ENCODE data around the gene NFYA.
"Not testable (repeated sequence)": the region's sequence is repeated elsewhere in the genome, so short reads cannot be mapped to it uniquely, and the experiment has no call there.

The NFYA gene

GRCh38 chr6:41097467-41098090 is 24.8 kb downstream of the NFYA start:
- Mint-ChIP-seq H3K4me1 (ENCODE audit: low read depth) (peaks cover 3% of the 10 kb centered on the region), H3K4me3 (no peak overlapping the region), H3K36me3 (ENCODE audit: low read depth) (peaks cover 95% of the 10 kb centered on the region), H3K9me3 (no peaks in the 10 kb centered on the region), H3K27ac (peak overlapping the region; percentile 22), H3K27me3 (no peaks in the 10 kb centered on the region)
- no peak for DNase-seq

- H3K9me3 Mint-ChIP-seq = no peaks in the 10 kb centered on the region
- H3K4me3 Mint-ChIP-seq = no peak overlapping the region
- H3K36me3 Mint-ChIP-seq (ENCODE audit: low read depth) = peaks cover 87% of the 10 kb centered on the region
- no peak for DNase-seq
- peak overlapping the region; percentile 20 for H3K27ac Mint-ChIP-seq
- no peaks in the 10 kb centered on the region for H3K27me3 Mint-ChIP-seq
- peaks cover 3% of the 10 kb centered on the region for H3K4me1 Mint-ChIP-seq (ENCODE audit: low read depth)
These were observed 25.6 kb downstream of the NFYA start for GRCh38 chr6:41098366-41098765.

- peaks cover 3% of the 10 kb centered on the region for H3K4me1 Mint-ChIP-seq (ENCODE audit: low read depth)
- no peak overlapping the region for H3K4me3 Mint-ChIP-seq
- no peaks in the 10 kb centered on the region for H3K27me3 Mint-ChIP-seq
- H3K27ac Mint-ChIP-seq = no peak overlapping the region
- no peak for DNase-seq
- no peaks in the 10 kb centered on the region for H3K9me3 Mint-ChIP-seq
- H3K36me3 Mint-ChIP-seq (ENCODE audit: low read depth) = peaks cover 65% of the 10 kb centered on the region
These were observed 28.1 kb downstream of the NFYA start for GRCh38 chr6:41100871-41101287.

- no peaks in the 10 kb centered on the region for H3K27me3 Mint-ChIP-seq
- peaks cover 2% of the 10 kb centered on the region for H3K4me1 Mint-ChIP-seq (ENCODE audit: low read depth)
- H3K9me3 Mint-ChIP-seq = no peaks in the 10 kb centered on the region
- H3K36me3 Mint-ChIP-seq (ENCODE audit: low read depth) = peaks cover 35% of the 10 kb centered on the region
- DNase-seq = no peak
- no peak overlapping the region for H3K4me3 Mint-ChIP-seq
- no peak overlapping the region for H3K27ac Mint-ChIP-seq
These were observed 31.1 kb downstream of the NFYA start for GRCh38 chr6:41103847-41104246.

GRCh38 chr6:41111017-41111416 is 38.2 kb downstream of the NFYA start:
- DNase-seq = no peak
- Mint-ChIP-seq H3K27me3 (no peaks in the 10 kb centered on the region), H3K36me3 (ENCODE audit: low read depth) (peaks cover 16% of the 10 kb centered on the region), H3K9me3 (no peaks in the 10 kb centered on the region), H3K4me3 (no peak overlapping the region), H3K27ac (no peak overlapping the region), H3K4me1 (ENCODE audit: low read depth) (no peaks in the 10 kb centered on the region)

- H3K36me3 Mint-ChIP-seq (ENCODE audit: low read depth) = peaks cover 21% of the 10 kb centered on the region
- not testable (repeated sequence) for H3K4me1 Mint-ChIP-seq (ENCODE audit: low read depth)
These were observed 42.3 kb downstream of the NFYA start for GRCh38 chr6:41115027-41115426.

GRCh38 chr6:41119508-41119907 is 46.7 kb downstream of the NFYA start:
- DNase-seq = no peak
- H3K4me1 Mint-ChIP-seq (ENCODE audit: low read depth) = no peaks in the 10 kb centered on the region
- no peak overlapping the region for H3K4me3 Mint-ChIP-seq
- H3K9me3 Mint-ChIP-seq = no peaks in the 10 kb centered on the region
- no peaks in the 10 kb centered on the region for H3K27me3 Mint-ChIP-seq
- H3K27ac Mint-ChIP-seq = no peak overlapping the region
- peaks cover 40% of the 10 kb centered on the region for H3K36me3 Mint-ChIP-seq (ENCODE audit: low read depth)

More at GRCh38 chr6:41115027-41115426, 42.3 kb downstream of the NFYA start:
- not testable (repeated sequence) for H3K4me3 Mint-ChIP-seq, H3K9me3 Mint-ChIP-seq, H3K27ac Mint-ChIP-seq, DNase-seq, H3K27me3 Mint-ChIP-seq

- Mint-ChIP-seq H3K27ac (no peak overlapping the region), H3K4me3 (no peak overlapping the region), H3K27me3 (no peaks in the 10 kb centered on the region), H3K4me1 (ENCODE audit: low read depth) (no peaks in the 10 kb centered on the region), H3K36me3 (ENCODE audit: low read depth) (peaks cover 42% of the 10 kb centered on the region), H3K9me3 (no peaks in the 10 kb centered on the region)
- no peak for DNase-seq
These were observed 47.3 kb downstream of the NFYA start for GRCh38 chr6:41120058-41120457.

- Mint-ChIP-seq H3K4me1 (ENCODE audit: low read depth) (no peaks in the 10 kb centered on the region), H3K4me3 (no peak overlapping the region), H3K27me3 (no peaks in the 10 kb centered on the region), H3K36me3 (ENCODE audit: low read depth) (peaks cover 45% of the 10 kb centered on the region), H3K27ac (no peak overlapping the region), H3K9me3 (no peaks in the 10 kb centered on the region)
- DNase-seq = no peak
These were observed 49.6 kb downstream of the NFYA start for GRCh38 chr6:41122373-41122772.

- H3K4me1 Mint-ChIP-seq (ENCODE audit: low read depth) = no peaks in the 10 kb centered on the region
- no peak for DNase-seq
- no peaks in the 10 kb centered on the region for H3K9me3 Mint-ChIP-seq
- H3K27me3 Mint-ChIP-seq = no peaks in the 10 kb centered on the region
- H3K4me3 Mint-ChIP-seq = no peak overlapping the region
- peaks cover 41% of the 10 kb centered on the region for H3K36me3 Mint-ChIP-seq (ENCODE audit: low read depth)
- H3K27ac Mint-ChIP-seq = no peak overlapping the region
These were observed 50.1 kb downstream of the NFYA start for GRCh38 chr6:41122918-41123317.

- Mint-ChIP-seq H3K4me1 (ENCODE audit: low read depth) (no peaks in the 10 kb centered on the region), H3K27ac (no peak overlapping the region), H3K27me3 (no peaks in the 10 kb centered on the region), H3K9me3 (no peaks in the 10 kb centered on the region), H3K36me3 (ENCODE audit: low read depth) (peaks cover 41% of the 10 kb centered on the region), H3K4me3 (no peak overlapping the region)
- no peak for DNase-seq
These were observed 52.5 kb downstream of the NFYA start for GRCh38 chr6:41125282-41125681.

GRCh38 chr6:41132254-41132653 is 59.5 kb downstream of the NFYA start:
- Mint-ChIP-seq H3K27ac (no peak overlapping the region), H3K9me3 (no peaks in the 10 kb centered on the region), H3K36me3 (ENCODE audit: low read depth) (peaks cover 28% of the 10 kb centered on the region), H3K4me1 (ENCODE audit: low read depth) (no peaks in the 10 kb centered on the region), H3K27me3 (no peaks in the 10 kb centered on the region), H3K4me3 (no peak overlapping the region)
- DNase-seq = no peak

- H3K4me1 Mint-ChIP-seq (ENCODE audit: low read depth) = no peaks in the 10 kb centered on the region
- no peaks in the 10 kb centered on the region for H3K9me3 Mint-ChIP-seq
- no peak overlapping the region for H3K4me3 Mint-ChIP-seq
- H3K27me3 Mint-ChIP-seq = no peaks in the 10 kb centered on the region
- H3K27ac Mint-ChIP-seq = no peak overlapping the region
- peaks cover 24% of the 10 kb centered on the region for H3K36me3 Mint-ChIP-seq (ENCODE audit: low read depth)
- no peak for DNase-seq
These were observed 62.5 kb downstream of the NFYA start for GRCh38 chr6:41135062-41135832.

GRCh38 chr6:41136911-41137310 is 64.1 kb downstream of the NFYA start:
- peaks cover 31% of the 10 kb centered on the region for H3K36me3 Mint-ChIP-seq (ENCODE audit: low read depth)
- H3K4me1 Mint-ChIP-seq (ENCODE audit: low read depth) = no peaks in the 10 kb centered on the region
- no peaks in the 10 kb centered on the region for H3K9me3 Mint-ChIP-seq

GRCh38 chr6:41147917-41148316 is 75.1 kb downstream of the NFYA start:
- no peak for DNase-seq
- Mint-ChIP-seq H3K27me3 (no peaks in the 10 kb centered on the region), H3K4me1 (ENCODE audit: low read depth) (peaks cover 11% of the 10 kb centered on the region), H3K27ac (no peak overlapping the region), H3K4me3 (no peak overlapping the region), H3K9me3 (no peaks in the 10 kb centered on the region), H3K36me3 (ENCODE audit: low read depth) (peaks cover 20% of the 10 kb centered on the region)

More at GRCh38 chr6:41136911-41137310, 64.1 kb downstream of the NFYA start:
- no peak overlapping the region for H3K27ac Mint-ChIP-seq
- no peaks in the 10 kb centered on the region for H3K27me3 Mint-ChIP-seq
- no peak for DNase-seq
- H3K4me3 Mint-ChIP-seq = no peak overlapping the region

Data from activated T-cell treated with anti-CD3 and anti-CD28 coated beads, Interleukin-2, amount 50 U/mL, for 24 hours (primary cell).